ENCODE results near the gene PDZD11. TPM values are rescaled to one million over a fixed set of nuclear protein-coding genes. Genes with fewer than 3 reads are reported as not detected.

Gene PDZD11
- total and polyA plus RNA-seq, 9 of the 15 experiments (the other 6 are each of a cell fraction or from before 2014, with no cell fraction given): 21.9 to 109 (median 36.4) TPM

- CTCF ChIA-PET (ENCODE audit: low intra/inter-chr PET ratio): no interaction called here
- no peaks in the 10 kb centered on the region for H3K4me1 ChIP-seq (replicated peaks in 1 of 2; ENCODE audit: control insufficient read depth in 2 of 2, insufficient read depth in 2 of 2, low read length in 2 of 2)
- H3K9ac ChIP-seq (ENCODE audit: insufficient read depth in 1 of 2, low read depth in 2 of 2, low read length in 2 of 2): no peak overlapping the region
- H3K79me2 ChIP-seq (ENCODE audit: control insufficient read depth, insufficient read depth, low read length): no peaks in the 10 kb centered on the region; the same call in 2 of the 3 replicates
- H3K4me3 ChIP-seq: no peak overlapping the region
- DNase-seq (ENCODE audit: extremely low read depth in 1 of 4, low spot score in 3 of 4): no peak
- no peaks in the 10 kb centered on the region for H3K9me1 ChIP-seq (ENCODE audit: control insufficient read depth, insufficient read depth, low read length)
- WGBS (ENCODE audit: insufficient coverage, low coverage, missing lambda C conversion rate): 83% methylated on average over 1 of the region's 1 CpG
- 0 out of 2 replicates have a peak, but pooled peaks cover 4% of the 10 kb centered on the region for H4K20me1 ChIP-seq (replicated peaks; ENCODE audit: control insufficient read depth, insufficient read depth, low read length)
- intact Hi-C loops (cut with micrococcal nuclease) (no loop called here), in situ Hi-C loops (cut with MboI) (no loop called here)
- H3K9me3 ChIP-seq (replicated peaks; ENCODE audit: control insufficient read depth, insufficient read depth, low read depth, low read length): no peaks in the 10 kb centered on the region
- H2AFZ ChIP-seq (ENCODE audit: low read depth, low read length): no peak overlapping the region
- BruUV-seq (replicated peaks): no TSS peak
- H3K4me2 ChIP-seq (ENCODE audit: insufficient read depth, low read length): no peak overlapping the region
- POLR2A ChIA-PET: interaction anchor here (1.1 kb wide), 1 partner anchor 11 kb away, joined by 3 read pairs; no protein-coding TSS in a partner anchor
- no peak overlapping the region for H3K27ac ChIP-seq (ENCODE audit: extremely low read depth, low read depth, low read length)
- no peak for FAIRE-seq
- ATAC-seq: no peak
- H3K36me3 ChIP-seq (ENCODE audit: control insufficient read depth, insufficient read depth, low read length): peaks cover 14% of the 10 kb centered on the region; the same call in 1 of the 3 replicates
- H3K27me3 ChIP-seq (ENCODE audit: control insufficient read depth in 2 of 2, insufficient read depth in 2 of 2, low read length in 2 of 2): no peaks in the 10 kb centered on the region
- TF ChIP-seq ZNF277 (CRISPR knock-in tag; IDR thresholded peaks at IDR 0.05; ENCODE audit: borderline replicate concordance) (no peak), ZNF41 (CRISPR knock-in tag; conservative IDR thresholded peaks at IDR 0.05) (no peak), NRF1 (conservative IDR thresholded peaks at IDR 0.05 in 1 of 2, IDR thresholded peaks at IDR 0.05 in 1 of 2) (no peak), ZNF184 (CRISPR knock-in tag; IDR thresholded peaks at IDR 0.05) (no peak), CHCHD3 (CRISPR knock-in tag; IDR thresholded peaks at IDR 0.05) (no peak), ZNF124 (CRISPR knock-in tag; IDR thresholded peaks at IDR 0.05) (no peak), CEBPG (CRISPR knock-in tag; IDR thresholded peaks at IDR 0.05) (no peak), CEBPG (tag; conservative IDR thresholded peaks at IDR 0.05 in 1 of 2, IDR thresholded peaks at IDR 0.05 in 1 of 2) (no peak), BACH1 (tag; IDR thresholded peaks at IDR 0.05) (no peak), POLR2A (conservative IDR thresholded peaks at IDR 0.05) (no peak), NFE2L1 (tag; IDR thresholded peaks at IDR 0.05; ENCODE audit: borderline replicate concordance, low read depth) (no peak), RFX5 (IDR thresholded peaks at IDR 0.05; ENCODE audit: low read depth, low read length) (no peak)
- TF ChIP-seq, protein P1, sequence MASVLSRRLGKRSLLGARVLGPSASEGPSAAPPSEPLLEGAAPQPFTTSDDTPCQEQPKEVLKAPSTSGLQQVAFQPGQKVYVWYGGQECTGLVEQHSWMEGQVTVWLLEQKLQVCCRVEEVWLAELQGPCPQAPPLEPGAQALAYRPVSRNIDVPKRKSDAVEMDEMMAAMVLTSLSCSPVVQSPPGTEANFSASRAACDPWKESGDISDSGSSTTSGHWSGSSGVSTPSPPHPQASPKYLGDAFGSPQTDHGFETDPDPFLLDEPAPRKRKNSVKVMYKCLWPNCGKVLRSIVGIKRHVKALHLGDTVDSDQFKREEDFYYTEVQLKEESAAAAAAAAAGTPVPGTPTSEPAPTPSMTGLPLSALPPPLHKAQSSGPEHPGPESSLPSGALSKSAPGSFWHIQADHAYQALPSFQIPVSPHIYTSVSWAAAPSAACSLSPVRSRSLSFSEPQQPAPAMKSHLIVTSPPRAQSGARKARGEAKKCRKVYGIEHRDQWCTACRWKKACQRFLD (CRISPR knock-in tag; IDR thresholded peaks at IDR 0.05): no peak
These were observed 23.8 kb upstream of the PDZD11 start for GRCh38 chrX:70313503-70313902.
